Activated T-helper 1 cell treated with anti-CD3 and anti-CD28 coated beads, Interleukin-2, amount 50 U/mL, for 16 hours (primary cell): Measurements from ENCODE around the gene TMEM178B.
"Not testable (repeated sequence)": the region's sequence is repeated elsewhere in the genome, so short reads cannot be mapped to it uniquely, and the experiment has no call there.

Experiments
- DNase-seq, 2 donors: peaks; one replicate each; pipeline ENCODE4 v3.0.0-alpha.2; 2020; ENCODE audit warnings: low read depth in 1 of 2, low spot score in 1 of 2

Gene TMEM178B

GRCh38 chr7:141142058-141142457 lies 68.2 kb downstream of the TMEM178B start:
- no peak for DNase-seq

GRCh38 chr7:141144921-141145629 lies 71.2 kb downstream of the TMEM178B start:
- no peak for DNase-seq

- DNase-seq, result no peak
Measured at GRCh38 chr7:141145630-141145982, 71.7 kb downstream of the TMEM178B start.

- DNase-seq, result no peak
Measured at GRCh38 chr7:141147482-141147881, 73.6 kb downstream of the TMEM178B start.

- no peak for DNase-seq
Measured at GRCh38 chr7:141150465-141150864, 76.6 kb downstream of the TMEM178B start.

GRCh38 chr7:141151746-141152145 lies 77.9 kb downstream of the TMEM178B start:
- DNase-seq, result no peak

GRCh38 chr7:141153231-141153630 lies 79.4 kb downstream of the TMEM178B start:
- DNase-seq, result no peak

- DNase-seq, result no peak
Measured at GRCh38 chr7:141154131-141154732, 80.4 kb downstream of the TMEM178B start.

- DNase-seq, result no peak
Measured at GRCh38 chr7:141156407-141156806, 82.5 kb downstream of the TMEM178B start.

- DNase-seq, result no peak
Measured at GRCh38 chr7:141157138-141157765, 83.4 kb downstream of the TMEM178B start.

GRCh38 chr7:141158561-141158960 lies 84.7 kb downstream of the TMEM178B start:
- no peak for DNase-seq

GRCh38 chr7:141160246-141160860 lies 86.5 kb downstream of the TMEM178B start:
- DNase-seq, result no peak

- no peak for DNase-seq
Measured at GRCh38 chr7:141161550-141162535, 88.0 kb downstream of the TMEM178B start.

- DNase-seq, result no peak
Measured at GRCh38 chr7:141165521-141165920, 91.7 kb downstream of the TMEM178B start.

- DNase-seq, result no peak
Measured at GRCh38 chr7:141166926-141167325, 93.1 kb downstream of the TMEM178B start.

- no peak for DNase-seq
Measured at GRCh38 chr7:141167381-141167964, 93.6 kb downstream of the TMEM178B start.

- not testable (repeated sequence) for DNase-seq
Measured at GRCh38 chr7:141169157-141169556, 95.3 kb downstream of the TMEM178B start.

- not testable (repeated sequence) for DNase-seq
Measured at GRCh38 chr7:141175728-141176127, 101.9 kb downstream of the TMEM178B start.

- DNase-seq, result not testable (repeated sequence)
Measured at GRCh38 chr7:141177120-141177519, 103.3 kb downstream of the TMEM178B start.

- no peak for DNase-seq
Measured at GRCh38 chr7:141178486-141179135, 104.7 kb downstream of the TMEM178B start.
